ENCODE data around the gene GRK7. TPM values are rescaled to one million over a fixed set of nuclear protein-coding genes. Genes with fewer than 3 reads are reported as not detected.

Gene GRK7
- total RNA-seq, 2 experiments from 2014 or later = not detected

- ChIA-PET CTCF (ENCODE audit: unreplicated experiment) (no interaction called here), POLR2A (interaction anchor here (0.7 kb wide), 1 partner anchor 15 kb away, joined by 4 read pairs; no protein-coding TSS in a partner anchor)
- Histone ChIP-seq H3K36me3 (ENCODE audit: insufficient read depth, low read length) (no peaks in the 10 kb centered on the region), H4K20me1 (ENCODE audit: insufficient read depth, low read length) (no peaks in the 10 kb centered on the region), H3K9me2 (ENCODE audit: insufficient read depth, low read length) (no peaks in the 10 kb centered on the region), H3K27ac (ENCODE audit: low read depth, low read length, poor library complexity, severe bottlenecking) (no peak overlapping the region), H2AFZ (ENCODE audit: low read length) (peak overlapping the region; percentile 8; the same call in 1 of the 2 replicates), H3K4me2 (ENCODE audit: low read length) (no peak overlapping the region), H3K9me3 (ENCODE audit: low read length) (no peaks in the 10 kb centered on the region), H3K4me1 (ENCODE audit: insufficient read depth, low read length, poor library complexity, severe bottlenecking) (no peaks in the 10 kb centered on the region), H3K79me2 (ENCODE audit: insufficient read depth, low read depth, low read length) (no peaks in the 10 kb centered on the region), H3K4me3 (ENCODE audit: low read depth, low read length, poor library complexity, severe bottlenecking) (no peak overlapping the region)
- no TSS peak for BruUV-seq (replicated peaks)
- intact Hi-C loops (cut with micrococcal nuclease; ENCODE audit: unreplicated experiment) = no loop called here
- peak; percentile 23 for DNase-seq (ENCODE audit: low spot score)
- TF ChIP-seq, protein P1, sequence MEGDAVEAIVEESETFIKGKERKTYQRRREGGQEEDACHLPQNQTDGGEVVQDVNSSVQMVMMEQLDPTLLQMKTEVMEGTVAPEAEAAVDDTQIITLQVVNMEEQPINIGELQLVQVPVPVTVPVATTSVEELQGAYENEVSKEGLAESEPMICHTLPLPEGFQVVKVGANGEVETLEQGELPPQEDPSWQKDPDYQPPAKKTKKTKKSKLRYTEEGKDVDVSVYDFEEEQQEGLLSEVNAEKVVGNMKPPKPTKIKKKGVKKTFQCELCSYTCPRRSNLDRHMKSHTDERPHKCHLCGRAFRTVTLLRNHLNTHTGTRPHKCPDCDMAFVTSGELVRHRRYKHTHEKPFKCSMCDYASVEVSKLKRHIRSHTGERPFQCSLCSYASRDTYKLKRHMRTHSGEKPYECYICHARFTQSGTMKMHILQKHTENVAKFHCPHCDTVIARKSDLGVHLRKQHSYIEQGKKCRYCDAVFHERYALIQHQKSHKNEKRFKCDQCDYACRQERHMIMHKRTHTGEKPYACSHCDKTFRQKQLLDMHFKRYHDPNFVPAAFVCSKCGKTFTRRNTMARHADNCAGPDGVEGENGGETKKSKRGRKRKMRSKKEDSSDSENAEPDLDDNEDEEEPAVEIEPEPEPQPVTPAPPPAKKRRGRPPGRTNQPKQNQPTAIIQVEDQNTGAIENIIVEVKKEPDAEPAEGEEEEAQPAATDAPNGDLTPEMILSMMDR (conservative IDR thresholded peaks at IDR 0.05; ENCODE audit: low read length) = peak; percentile 22; the same call in 1 of the 2 replicates
- TF ChIP-seq EZH2phosphoT487 (IDR thresholded peaks at IDR 0.05; ENCODE audit: borderline replicate concordance, low read depth, low read length) = no peak
Observed at GRCh38 chr3:141789281-141789680, 26.1 kb downstream of the GRK7 start.

- no peaks in the 10 kb centered on the region for H3K4me1 ChIP-seq (ENCODE audit: insufficient read depth, low read length, poor library complexity, severe bottlenecking)
- no peaks in the 10 kb centered on the region for H3K36me3 ChIP-seq (ENCODE audit: insufficient read depth, low read length)
- H3K9me3 ChIP-seq (ENCODE audit: low read length) = no peaks in the 10 kb centered on the region
- no peaks in the 10 kb centered on the region for H3K9me2 ChIP-seq (ENCODE audit: insufficient read depth, low read length)
- H4K20me1 ChIP-seq (ENCODE audit: insufficient read depth, low read length) = no peaks in the 10 kb centered on the region
- no peak for DNase-seq (ENCODE audit: low spot score)
- no peak for TF ChIP-seq EZH2phosphoT487 (IDR thresholded peaks at IDR 0.05; ENCODE audit: borderline replicate concordance, low read depth, low read length)
- TF ChIP-seq, protein P1 (conservative IDR thresholded peaks at IDR 0.05; ENCODE audit: low read length) = no peak
- ChIA-PET POLR2A (interaction anchor here (0.7 to 1.2 kb wide), 2 partner anchors 14 to 306 kb away, joined by 4 to 8 read pairs; no protein-coding TSS in a partner anchor), CTCF (ENCODE audit: unreplicated experiment) (no interaction called here)
- no peak overlapping the region for H3K4me3 ChIP-seq (ENCODE audit: low read depth, low read length, poor library complexity, severe bottlenecking)
- no TSS peak for BruUV-seq (replicated peaks)
- intact Hi-C loops (cut with micrococcal nuclease; ENCODE audit: unreplicated experiment) = no loop called here
- H2AFZ ChIP-seq (ENCODE audit: low read length) = no peak overlapping the region
- no peak overlapping the region for H3K27ac ChIP-seq (ENCODE audit: low read depth, low read length, poor library complexity, severe bottlenecking)
- H3K79me2 ChIP-seq (ENCODE audit: insufficient read depth, low read depth, low read length) = no peaks in the 10 kb centered on the region
- H3K4me2 ChIP-seq (ENCODE audit: low read length) = no peak overlapping the region
Observed at GRCh38 chr3:141790171-141790570, 27.0 kb downstream of the GRK7 start.

DNA sequence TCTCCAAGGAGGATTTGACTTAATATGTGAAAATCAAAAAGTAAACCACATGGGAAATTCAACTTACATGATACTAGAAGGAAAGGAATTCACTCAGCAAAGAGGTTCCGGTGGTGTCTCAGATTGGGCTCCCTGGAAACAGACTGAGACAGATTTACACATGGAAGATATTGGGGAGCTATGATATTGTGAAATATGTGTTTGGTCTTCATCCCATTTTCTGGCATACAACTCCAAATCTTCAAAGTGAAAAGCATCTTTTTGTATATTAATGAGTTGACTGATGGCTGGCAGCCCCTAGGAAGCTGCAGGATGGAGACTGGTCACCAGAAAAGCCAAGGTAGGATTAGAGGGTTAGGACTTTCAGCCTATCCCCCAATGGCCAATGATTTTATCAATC, 29.3 kb downstream of the GRK7 start:
- no peak overlapping the region for H2AFZ ChIP-seq (ENCODE audit: low read length)
- no peaks in the 10 kb centered on the region for H3K79me2 ChIP-seq (ENCODE audit: insufficient read depth, low read depth, low read length)
- ChIA-PET POLR2A (interaction anchor here (0.5 to 0.7 kb wide), 4 partner anchors 17 to 488 kb away, joined by 3 to 7 read pairs (median 3); no protein-coding TSS in a partner anchor), CTCF (ENCODE audit: unreplicated experiment) (no interaction called here)
- H3K4me3 ChIP-seq (ENCODE audit: low read depth, low read length, poor library complexity, severe bottlenecking) = no peak overlapping the region
- peaks cover 18% of the 10 kb centered on the region for H3K4me1 ChIP-seq (ENCODE audit: insufficient read depth, low read length, poor library complexity, severe bottlenecking)
- no peaks in the 10 kb centered on the region for H4K20me1 ChIP-seq (ENCODE audit: insufficient read depth, low read length)
- H3K4me2 ChIP-seq (ENCODE audit: low read length) = no peak overlapping the region
- no TSS peak for BruUV-seq (replicated peaks)
- no peak overlapping the region for H3K27ac ChIP-seq (ENCODE audit: low read depth, low read length, poor library complexity, severe bottlenecking)
- no peak for DNase-seq (ENCODE audit: low spot score)
- TF ChIP-seq, protein P1 (conservative IDR thresholded peaks at IDR 0.05; ENCODE audit: low read length) = no peak
- no peak for TF ChIP-seq EZH2phosphoT487 (IDR thresholded peaks at IDR 0.05; ENCODE audit: borderline replicate concordance, low read depth, low read length)
- intact Hi-C loops (cut with micrococcal nuclease; ENCODE audit: unreplicated experiment) = no loop called here
- no peaks in the 10 kb centered on the region for H3K36me3 ChIP-seq (ENCODE audit: insufficient read depth, low read length)
- H3K9me2 ChIP-seq (ENCODE audit: insufficient read depth, low read length) = no peaks in the 10 kb centered on the region
- H3K9me3 ChIP-seq (ENCODE audit: low read length) = no peaks in the 10 kb centered on the region
